HG03469 (cell line): ENCODE data around the gene HERPUD1.

ENCODE experiments used
- ATAC-seq: cut with Tn5 transposase; IDR thresholded peaks from one replicate; pipeline ENCODE4 v1.9.1; 2021; ENCODE audit warnings: mild to moderate bottlenecking, moderate library complexity, moderate number of reproducible peaks; ENCODE audit not compliant: unreplicated experiment

The HERPUD1 gene

GRCh38 chr16:56994311-56994710, 62.4 kb downstream of the HERPUD1 start:
- ATAC-seq = no peak
